SK-N-MC (cell line): ENCODE data around the gene TRIM24.

Experiments
- DNase-seq: peaks from one replicate; pipeline ENCODE4 v3.0.0-alpha.2; 2011; ENCODE audit warnings: low read depth, low spot score
- H3K27ac ChIP-seq: fragments of 200-600 bp; sonication (generic); 2 replicates; pipeline ENCODE4 v1.5.1; 2016; ENCODE audit warnings: mixed run types
- H3K36me3 ChIP-seq: fragments of 200-600 bp; sonication (generic); 2 replicates; pipeline ENCODE4 v1.6.1; 2017; ENCODE audit warnings: antibody characterized with exemption, low read length, mixed read lengths; ENCODE audit not compliant: insufficient read depth
- H3K4me3 ChIP-seq: fragments of 200-600 bp; sonication (generic); 2 replicates; pipeline ENCODE4 v1.5.1; 2016
- H3K9ac ChIP-seq: fragments of 200-600 bp; sonication (generic); 2 replicates; pipeline ENCODE4 v1.8.0; 2017; ENCODE audit warnings: mixed run types, mixed read lengths; ENCODE audit not compliant: insufficient read length
- H3K9me3 ChIP-seq: fragments of 200-600 bp; sonication (generic); 2 replicates; pipeline ENCODE4 v1.6.1; 2017; ENCODE audit warnings: low read depth, mild to moderate bottlenecking, antibody characterized with exemption, low read length, moderate library complexity, mixed read lengths
- EZH2 ChIP-seq: fragments of 200-600 bp; sonication (generic); IDR thresholded peaks from one replicate; pipeline ENCODE4 v1.6.1; 2017; ENCODE audit warnings: antibody characterized with exemption
- FOXP2 ChIP-seq: optimal IDR thresholded peaks from 2 replicates; pipeline ENCODE3; 2011; ENCODE audit warnings: mild to moderate bottlenecking, moderate library complexity; ENCODE audit not compliant: insufficient read depth; ENCODE audit errors: extremely low read length, control extremely low read depth
- POLR2AphosphoS5 ChIP-seq: IDR thresholded peaks from 2 replicates; pipeline ENCODE4 v1.6.1; 2012; ENCODE audit warnings: mild to moderate bottlenecking, low read depth, low read length, borderline replicate concordance

TRIM24 gene

DNA sequence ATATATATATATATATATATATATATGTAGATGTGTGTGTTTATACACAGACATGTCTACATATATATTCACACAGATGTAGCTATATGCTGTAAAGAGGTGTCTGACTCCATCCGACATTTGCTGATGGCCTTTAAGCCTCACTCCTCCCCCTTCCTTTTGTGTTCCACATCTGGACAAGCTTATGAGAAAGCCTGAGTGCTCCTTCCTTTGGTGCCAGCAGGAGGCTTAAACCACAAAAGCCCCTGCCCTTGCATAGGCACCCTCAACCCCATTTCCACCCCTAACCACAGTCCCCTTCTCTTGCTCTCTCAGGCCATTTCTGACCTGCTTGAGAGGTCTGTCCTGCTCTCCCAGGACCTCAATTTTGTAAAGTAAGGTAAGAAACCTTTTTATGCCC is 142.4 kb downstream of the TRIM24 start:
- Histone ChIP-seq H3K9me3 (no peaks in the 10 kb centered on the region), H3K36me3 (no peaks in the 10 kb centered on the region), H3K27ac (no peak overlapping the region), H3K4me3 (no peak overlapping the region), H3K9ac (no peak overlapping the region)
- TF ChIP-seq POLR2AphosphoS5 (no peak), FOXP2 (no peak), EZH2 (no peak)
- DNase-seq, result no peak

DNA sequence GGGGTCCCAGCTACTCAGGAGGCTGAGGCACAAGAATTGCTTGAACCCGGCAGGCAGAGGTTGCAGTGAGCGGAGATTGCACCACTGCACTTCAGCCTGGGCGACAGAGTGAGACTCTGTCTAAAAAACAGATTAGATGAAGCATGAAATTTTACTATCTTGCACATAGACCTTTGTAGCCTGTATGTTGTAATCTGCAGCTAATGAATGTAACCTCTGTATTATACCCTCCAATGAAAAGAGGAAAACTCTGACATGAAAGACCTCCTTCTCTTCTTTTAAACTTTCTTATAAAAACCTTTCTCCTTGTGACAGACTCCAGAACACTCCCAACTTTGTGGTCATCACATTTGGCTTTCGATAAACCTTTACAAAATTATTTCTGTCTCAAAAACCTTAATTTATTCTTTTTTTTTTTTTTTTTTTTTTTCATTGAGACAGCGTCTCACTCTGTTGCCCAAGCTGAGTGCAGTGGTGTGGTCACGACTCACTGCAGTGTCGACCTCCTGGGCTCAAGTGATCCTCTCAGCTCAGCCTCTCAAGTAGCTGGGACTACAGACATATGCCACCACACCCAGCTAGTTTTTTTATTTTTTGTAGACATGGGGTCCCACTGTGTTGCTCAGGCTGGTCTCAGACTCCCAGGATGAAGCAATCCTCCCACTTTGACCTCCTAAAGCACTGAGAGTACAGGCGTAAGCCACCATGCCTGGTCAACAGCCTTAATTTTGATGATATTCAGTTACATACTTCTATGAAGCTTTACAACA is 143.7 kb downstream of the TRIM24 start:
- H3K9ac ChIP-seq, result no peak overlapping the region
- TF ChIP-seq FOXP2 (no peak), EZH2 (no peak), POLR2AphosphoS5 (no peak)
- no peak overlapping the region for H3K4me3 ChIP-seq
- no peaks in the 10 kb centered on the region for H3K9me3 ChIP-seq
- no peaks in the 10 kb centered on the region for H3K36me3 ChIP-seq
- H3K27ac ChIP-seq, result no peak overlapping the region
- no peak for DNase-seq

DNA sequence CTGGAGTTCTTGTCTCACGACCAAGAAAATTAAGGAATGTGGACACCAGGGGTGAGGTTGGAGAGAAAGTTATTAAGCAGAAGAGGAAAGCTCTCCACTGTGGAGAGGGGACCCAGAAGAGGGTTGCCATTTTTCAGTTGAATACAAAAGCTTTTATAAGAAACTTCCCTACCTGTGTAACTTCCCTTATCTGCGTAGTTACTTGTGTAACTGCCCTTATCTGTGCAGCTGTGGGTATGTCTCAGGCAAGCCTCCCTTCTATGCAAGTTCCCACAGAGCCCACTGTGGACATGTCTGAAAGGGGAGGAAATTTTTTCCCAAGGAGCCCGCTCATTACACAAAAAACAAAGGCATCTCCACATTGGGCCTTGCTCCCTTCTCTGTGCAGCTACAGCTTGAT is 146.2 kb downstream of the TRIM24 start:
- Histone ChIP-seq H3K9me3 (no peaks in the 10 kb centered on the region), H3K4me3 (no peak overlapping the region), H3K9ac (no peak overlapping the region), H3K36me3 (no peaks in the 10 kb centered on the region), H3K27ac (no peak overlapping the region)
- no peak for DNase-seq
- no peak for TF ChIP-seq FOXP2
- TF ChIP-seq POLR2AphosphoS5, result no peak
- TF ChIP-seq EZH2, result no peak

DNA sequence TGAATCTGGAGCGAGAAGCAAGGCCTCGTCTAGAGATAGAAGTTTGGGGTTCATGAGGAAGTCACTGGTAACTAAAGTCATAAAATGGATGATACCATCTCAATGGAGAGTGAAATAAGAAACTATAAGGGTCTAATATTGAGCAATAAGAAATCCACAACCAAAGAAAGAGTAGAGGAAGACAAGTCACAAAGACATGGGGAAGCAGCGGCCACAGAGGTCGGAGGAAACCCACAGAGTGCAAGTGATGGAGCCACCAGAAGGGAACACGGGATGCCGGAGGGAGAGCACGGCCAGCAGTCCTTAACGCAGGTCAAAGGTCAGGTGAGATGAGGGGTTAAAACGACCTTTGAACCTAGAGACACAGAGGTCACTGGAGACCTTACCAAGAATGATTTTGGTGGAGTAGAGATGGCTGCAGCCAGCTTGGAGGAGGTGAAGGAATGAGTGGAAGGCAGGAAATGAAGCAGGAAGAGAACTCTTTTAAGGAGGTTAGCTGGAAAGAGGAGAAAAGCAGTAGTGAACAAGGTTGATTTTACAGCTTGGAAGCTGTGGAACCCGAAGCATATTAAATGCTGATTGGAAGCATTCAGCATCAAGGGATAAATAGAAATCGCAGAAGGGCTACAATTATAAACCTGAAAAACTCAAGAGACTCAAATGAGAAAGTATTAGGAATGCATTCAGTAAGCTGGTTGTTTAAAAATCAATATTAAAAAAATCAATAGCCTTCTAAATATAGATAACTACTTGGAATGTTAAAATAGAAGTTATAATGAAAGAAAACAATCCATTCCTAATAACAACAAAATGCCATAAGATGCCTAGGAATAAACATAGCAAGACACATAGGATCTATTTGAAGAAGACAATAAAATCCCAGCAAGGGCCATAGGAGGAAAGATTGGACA is 147.4 kb downstream of the TRIM24 start:
- TF ChIP-seq FOXP2, result no peak
- TF ChIP-seq POLR2AphosphoS5, result no peak
- no peak for TF ChIP-seq EZH2
- Histone ChIP-seq H3K9ac (no peak overlapping the region), H3K9me3 (no peaks in the 10 kb centered on the region), H3K4me3 (no peak overlapping the region), H3K27ac (no peak overlapping the region), H3K36me3 (no peaks in the 10 kb centered on the region)
- DNase-seq, result no peak

DNA sequence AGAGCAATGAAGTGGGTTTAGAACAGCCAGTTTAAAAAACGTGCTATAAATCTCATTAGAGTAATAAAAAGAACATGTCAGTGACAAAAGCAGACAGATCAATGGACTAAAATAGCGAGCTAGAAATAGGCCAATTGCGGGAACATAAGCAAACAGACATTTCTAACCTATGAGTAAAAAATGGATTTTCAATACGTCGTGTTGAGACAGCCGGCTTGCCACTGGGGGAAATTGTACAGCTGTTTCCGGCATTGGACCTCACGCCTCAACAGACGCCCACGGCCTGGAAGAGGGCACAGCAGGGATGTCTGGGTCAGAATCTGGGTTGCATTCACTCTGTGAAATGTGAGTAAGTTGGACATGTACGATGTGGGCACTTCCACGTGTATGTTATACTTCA is 148.2 kb downstream of the TRIM24 start:
- no peak overlapping the region for H3K9ac ChIP-seq
- DNase-seq, result no peak

DNA sequence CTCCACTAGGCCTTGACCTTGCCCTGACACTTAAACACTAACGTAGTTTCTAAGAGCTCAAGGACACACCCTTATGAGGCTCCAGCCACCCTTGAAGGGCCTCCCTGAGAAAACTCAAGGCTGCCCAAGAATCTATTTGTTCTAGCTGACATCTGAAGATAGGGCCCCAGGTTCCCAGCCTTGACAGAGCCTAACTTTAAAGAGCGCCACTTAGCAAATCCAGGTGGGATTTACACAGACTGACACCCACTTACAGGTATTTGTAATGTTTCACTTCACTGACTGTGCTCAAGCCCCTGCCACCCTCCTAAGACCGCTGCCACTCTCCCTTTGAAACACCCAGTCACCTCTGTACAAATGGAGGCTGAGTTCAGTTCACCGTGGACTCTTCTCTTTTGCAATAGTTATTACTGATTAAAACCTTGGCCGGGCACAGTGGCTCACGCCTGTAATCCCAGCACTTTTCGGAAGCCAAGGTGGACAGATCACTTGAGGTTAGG is 150.7 kb downstream of the TRIM24 start:
- no peak for DNase-seq
- no peak overlapping the region for H3K9ac ChIP-seq

More for the DNA sequence above, 148.2 kb downstream of the TRIM24 start:
- no peak for TF ChIP-seq POLR2AphosphoS5
- Histone ChIP-seq H3K4me3 (no peak overlapping the region), H3K27ac (no peak overlapping the region), H3K9me3 (no peaks in the 10 kb centered on the region), H3K36me3 (no peaks in the 10 kb centered on the region)

DNA sequence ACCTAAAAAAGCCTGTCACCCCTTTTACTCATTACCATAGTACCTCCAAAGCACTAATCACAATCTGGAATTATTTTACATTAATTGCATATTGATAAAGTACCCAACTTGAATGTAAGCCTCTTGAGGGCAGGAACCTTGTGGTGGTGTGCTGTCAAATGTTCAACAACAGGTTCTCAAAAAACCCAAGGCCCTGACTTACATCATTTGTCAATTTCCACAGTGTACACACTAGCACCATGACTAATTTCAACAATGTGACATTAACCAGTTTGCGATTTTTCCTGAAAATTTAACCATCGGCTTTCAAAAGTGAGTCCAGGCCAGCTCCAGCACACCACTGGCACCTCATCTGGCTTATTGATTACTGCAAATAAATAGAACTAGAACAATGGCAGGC is 153.6 kb downstream of the TRIM24 start:
- no peaks in the 10 kb centered on the region for H3K9me3 ChIP-seq
- no peaks in the 10 kb centered on the region for H3K36me3 ChIP-seq
- no peak for DNase-seq
- H3K9ac ChIP-seq, result no peak overlapping the region
- TF ChIP-seq POLR2AphosphoS5 (no peak), FOXP2 (no peak), EZH2 (no peak)
- no peak overlapping the region for H3K4me3 ChIP-seq
- no peak overlapping the region for H3K27ac ChIP-seq

More for the DNA sequence above, 150.7 kb downstream of the TRIM24 start:
- Histone ChIP-seq H3K4me3 (no peak overlapping the region), H3K36me3 (no peaks in the 10 kb centered on the region), H3K27ac (no peak overlapping the region), H3K9me3 (no peaks in the 10 kb centered on the region)
- no peak for TF ChIP-seq POLR2AphosphoS5
- TF ChIP-seq FOXP2, result no peak
- no peak for TF ChIP-seq EZH2

DNA sequence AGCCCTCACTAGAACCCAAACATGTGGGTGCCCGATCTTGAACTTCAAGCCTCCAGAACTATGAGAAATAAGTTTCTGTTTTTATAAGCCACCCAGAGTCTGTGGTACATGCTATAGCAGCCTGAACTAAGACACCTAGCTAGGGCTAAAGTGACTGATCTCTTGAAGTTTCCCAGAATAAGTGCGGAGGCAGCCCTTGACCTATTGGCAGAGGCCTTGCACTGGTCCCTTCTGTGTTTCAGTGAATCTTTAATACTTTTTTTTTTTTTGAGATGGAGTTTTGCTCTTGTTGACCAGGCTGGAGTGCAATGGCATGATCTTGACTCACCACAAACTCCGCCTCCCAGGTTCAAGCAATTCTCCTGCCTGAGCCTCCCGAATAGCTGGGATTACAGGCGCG is 156.0 kb downstream of the TRIM24 start:
- H3K9me3 ChIP-seq, result no peaks in the 10 kb centered on the region
- DNase-seq, result no peak
- H3K9ac ChIP-seq, result no peak overlapping the region
- no peak overlapping the region for H3K27ac ChIP-seq
- TF ChIP-seq FOXP2 (no peak), EZH2 (no peak), POLR2AphosphoS5 (no peak)
- H3K4me3 ChIP-seq, result no peak overlapping the region
- no peaks in the 10 kb centered on the region for H3K36me3 ChIP-seq

DNA sequence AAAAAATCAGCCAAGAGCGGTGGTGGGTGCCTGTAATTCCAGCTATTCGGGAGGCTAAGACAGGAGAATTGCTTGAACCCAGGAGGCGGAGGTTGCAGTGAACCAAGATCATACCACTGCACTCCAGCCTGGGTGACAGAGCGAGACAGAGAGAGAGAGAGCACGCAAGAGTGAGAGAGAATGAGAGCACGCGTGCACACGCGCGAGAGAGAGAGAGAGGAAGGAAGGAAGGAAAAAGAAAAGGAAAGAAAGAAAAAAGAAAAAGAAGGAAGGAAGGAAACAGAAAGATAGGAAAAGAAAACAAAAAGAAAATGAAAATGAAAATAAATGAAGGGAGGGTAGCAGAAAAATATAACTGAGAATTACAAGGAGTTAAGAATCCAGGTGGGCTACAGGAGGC is 158.4 kb downstream of the TRIM24 start:
- Histone ChIP-seq H3K9me3 (no peaks in the 10 kb centered on the region), H3K36me3 (no peaks in the 10 kb centered on the region), H3K4me3 (no peak overlapping the region), H3K27ac (no peak overlapping the region), H3K9ac (no peak overlapping the region)
- DNase-seq, result no peak
- no peak for TF ChIP-seq POLR2AphosphoS5
- no peak for TF ChIP-seq FOXP2
- no peak for TF ChIP-seq EZH2
